ENCODE data around the gene CARMIL3.
"Not testable (repeated sequence)": the region's sequence is repeated elsewhere in the genome, so short reads cannot be mapped to it uniquely, and the experiment has no call there.

Gene CARMIL3

GRCh38 chr14:24095271-24096068 lies 43.7 kb downstream of the CARMIL3 start:
- no peak for FAIRE-seq

DNA sequence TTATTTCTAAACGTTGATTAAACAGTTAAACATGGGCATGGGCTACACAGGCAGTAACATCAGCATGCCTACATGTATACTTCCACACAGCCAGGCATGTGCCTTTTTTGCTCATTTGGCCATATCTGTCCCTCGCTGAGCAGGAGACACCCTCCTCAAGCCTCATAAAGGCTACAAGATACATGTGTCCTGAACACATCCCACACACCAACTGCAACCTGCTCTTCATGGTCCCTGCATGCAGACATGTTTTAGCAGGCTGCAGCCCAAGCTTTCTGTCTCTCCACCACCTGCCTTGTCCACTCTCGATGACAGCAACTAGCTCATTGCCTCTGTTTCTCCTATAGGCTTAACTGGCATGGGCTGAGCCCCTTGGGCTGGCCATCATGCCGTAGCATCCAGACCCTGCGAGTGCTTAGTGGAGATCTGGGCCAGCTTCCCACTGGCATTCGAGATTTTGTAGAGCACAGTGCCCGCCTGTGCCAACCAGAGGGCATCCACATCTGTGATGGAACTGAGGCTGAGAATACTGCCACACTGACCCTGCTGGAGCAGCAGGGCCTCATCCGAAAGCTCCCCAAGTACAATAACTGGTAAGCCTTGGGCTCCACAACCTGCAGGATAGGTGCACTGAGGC lies 44.9 kb downstream of the CARMIL3 start:
- no peak for FAIRE-seq

GRCh38 chr14:24098229-24098926 lies 46.6 kb downstream of the CARMIL3 start:
- FAIRE-seq: no peak

- FAIRE-seq: no peak
Observed at GRCh38 chr14:24098927-24099813, 47.4 kb downstream of the CARMIL3 start.

GRCh38 chr14:24100197-24100981 lies 48.6 kb downstream of the CARMIL3 start:
- FAIRE-seq: no peak

GRCh38 chr14:24100982-24101494 lies 49.2 kb downstream of the CARMIL3 start:
- no peak for FAIRE-seq

GRCh38 chr14:24102357-24103048 lies 50.7 kb downstream of the CARMIL3 start:
- FAIRE-seq: no peak

GRCh38 chr14:24103451-24103850 lies 51.6 kb downstream of the CARMIL3 start:
- FAIRE-seq: no peak

- FAIRE-seq: not testable (repeated sequence)
Observed at GRCh38 chr14:24105609-24106239, 53.9 kb downstream of the CARMIL3 start.

GRCh38 chr14:24106672-24107271 lies 55.0 kb downstream of the CARMIL3 start:
- no peak for FAIRE-seq

GRCh38 chr14:24108336-24108874 lies 56.6 kb downstream of the CARMIL3 start:
- FAIRE-seq: no peak

GRCh38 chr14:24110060-24110459 lies 58.3 kb downstream of the CARMIL3 start:
- no peak for FAIRE-seq

GRCh38 chr14:24110523-24110922 lies 58.7 kb downstream of the CARMIL3 start:
- FAIRE-seq: no peak

DNA sequence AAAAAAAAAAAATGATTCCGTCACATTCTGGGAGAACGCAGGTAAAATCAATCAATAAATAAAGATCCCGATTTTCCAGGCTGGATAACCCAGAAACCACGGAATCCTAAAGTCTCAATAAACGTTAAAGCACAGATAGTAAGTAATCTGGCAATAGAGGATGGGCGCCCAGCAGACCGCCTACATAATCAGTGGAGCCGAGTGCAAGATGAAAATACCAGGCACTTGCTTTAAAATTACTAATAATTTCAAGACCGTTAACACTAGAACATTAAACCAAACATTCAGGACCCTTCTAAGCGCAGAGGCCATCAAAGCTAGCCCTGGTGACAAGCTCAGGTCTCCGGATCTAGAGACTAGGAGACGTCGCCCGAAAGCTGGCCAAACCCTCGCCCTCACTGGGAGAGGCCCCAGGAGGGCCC lies 61.6 kb downstream of the CARMIL3 start:
- FAIRE-seq: no peak

DNA sequence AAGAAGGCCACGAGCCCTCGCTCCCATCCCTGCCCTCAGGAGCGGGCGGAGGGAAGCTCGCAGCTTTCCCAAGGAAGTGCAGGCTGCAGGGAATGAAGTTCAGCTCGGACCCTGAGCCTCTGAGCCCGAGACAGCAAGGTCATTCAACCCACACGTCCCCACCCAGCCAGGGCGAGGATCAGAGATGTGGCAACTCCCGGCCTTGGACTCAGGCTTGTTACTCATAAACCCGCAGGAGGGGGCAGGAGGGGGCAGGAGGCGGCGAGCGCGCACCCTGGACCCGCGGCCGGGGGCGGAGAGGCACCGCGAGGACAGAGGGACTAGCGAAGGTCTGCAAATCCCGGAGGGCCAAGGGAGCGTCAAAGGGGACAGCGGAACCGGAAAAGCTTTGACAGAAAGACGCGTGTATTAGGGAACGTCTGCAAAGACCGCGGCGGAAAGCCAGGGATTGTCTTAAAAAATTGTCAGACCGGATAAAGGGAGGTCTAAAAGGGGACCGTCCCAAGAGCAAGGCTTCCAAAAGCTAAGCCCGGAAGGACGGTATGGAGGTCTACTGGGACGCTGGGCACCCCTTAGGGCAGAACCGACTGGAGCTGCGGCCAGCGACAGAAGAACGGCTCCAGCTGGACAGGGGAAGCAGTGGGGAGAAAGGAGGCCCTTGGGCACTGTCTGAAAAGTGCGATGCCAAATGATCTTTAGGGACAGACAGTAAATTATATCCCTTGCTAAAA lies 62.2 kb downstream of the CARMIL3 start:
- FAIRE-seq: no peak

DNA sequence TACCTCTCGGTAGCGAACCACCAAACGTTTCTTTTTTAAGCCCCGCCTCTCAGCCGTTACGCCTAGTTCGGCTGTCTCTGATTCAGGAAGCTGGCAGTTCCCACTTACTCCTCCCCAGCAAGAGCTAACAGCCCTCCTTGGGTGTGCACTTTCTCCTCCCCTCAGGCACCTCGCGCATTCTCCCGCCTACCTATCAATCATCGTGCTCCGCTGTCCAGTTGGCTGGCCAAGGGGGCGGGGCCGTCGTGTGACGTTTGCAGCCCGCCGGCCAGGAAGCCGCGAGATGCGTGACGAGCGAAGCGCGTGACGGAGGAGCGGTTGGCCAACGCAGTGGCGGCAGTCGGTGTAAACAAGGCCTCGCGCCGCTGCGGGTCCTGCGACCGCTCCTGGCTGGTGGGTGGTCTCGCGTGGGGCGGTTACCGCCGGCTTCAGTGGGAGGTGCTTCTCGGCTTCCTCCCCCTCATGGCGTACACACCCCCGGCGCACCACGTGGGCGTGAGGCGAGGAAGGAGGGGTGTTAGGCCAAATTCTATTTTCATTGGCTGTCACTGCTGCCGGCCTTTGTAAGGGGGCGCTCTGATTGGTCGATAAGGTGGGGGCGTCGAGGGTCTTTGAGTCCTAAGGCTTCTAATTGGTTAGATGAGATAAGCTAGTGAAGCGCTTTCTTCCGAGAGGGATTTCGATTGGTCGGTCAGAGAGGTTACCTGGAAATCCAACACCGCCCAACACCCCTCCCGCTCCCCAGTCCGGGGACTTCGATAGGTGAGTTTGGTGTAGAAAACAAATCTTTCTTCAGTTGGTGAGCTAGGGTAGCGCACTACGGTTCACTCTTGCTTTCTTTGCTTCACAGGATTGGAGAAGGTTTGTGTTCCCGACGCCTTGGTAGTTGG lies 63.0 kb downstream of the CARMIL3 start, which contains the start of the genes DCAF11 and NRL:
Gene DCAF11, plus strand, starts transcription at position 246 of the 890 bp plus-strand sequence. CDS start 818 bp downstream, outside the sequence.
Gene NRL, minus strand, starts transcription at position 418 of the 890 bp plus-strand sequence. CDS start 32,101 bp downstream, outside the sequence.
- peak; percentile 75 for FAIRE-seq

DNA sequence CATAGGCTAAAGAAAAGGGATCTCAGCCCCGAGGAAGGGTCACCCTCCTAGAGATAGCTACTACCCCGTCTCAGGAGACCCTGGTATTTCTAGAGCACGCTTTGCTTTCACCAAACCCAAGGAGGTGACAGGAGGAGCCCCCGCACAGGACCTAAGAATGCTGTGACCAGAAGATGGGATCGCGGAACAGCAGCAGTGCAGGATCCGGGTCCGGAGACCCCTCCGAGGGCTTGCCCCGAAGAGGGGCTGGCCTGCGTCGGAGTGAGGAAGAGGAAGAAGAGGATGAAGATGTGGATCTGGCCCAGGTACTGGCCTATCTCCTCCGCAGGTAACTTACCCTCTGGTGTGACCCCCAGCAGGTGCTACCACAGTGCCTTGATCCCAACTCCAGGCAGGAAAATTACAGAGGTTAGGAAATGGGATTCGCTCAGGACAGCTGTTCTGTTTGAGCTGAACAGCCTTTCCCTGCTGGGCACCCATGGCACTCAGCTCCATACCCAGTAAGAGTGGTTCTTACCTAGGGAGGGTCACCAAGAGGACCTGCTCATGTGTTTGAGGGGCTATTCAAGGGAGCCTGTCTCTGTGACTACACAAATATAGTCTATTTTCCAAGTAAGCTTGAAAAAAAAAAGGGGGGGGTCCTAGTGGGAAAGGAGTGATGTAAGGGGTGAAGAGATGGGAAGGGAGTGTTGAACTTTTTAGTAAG lies 63.8 kb downstream of the CARMIL3 start:
- FAIRE-seq: no peak

Measured in colon (tissue), 2 donors.